C4-2B (cell line): Measurements from ENCODE around the gene RPS21.
A peak's percentile ranks its signal among the peaks of the same experiment; 100 is the strongest.

Source experiments
- H3K27ac ChIP-seq: fragments of 450-650 bp; 2 replicates; pipeline ENCODE4 v1.5.1; 2017
- CTCF ChIP-seq: fragments of 450-650 bp; conservative IDR thresholded peaks from 2 replicates; pipeline ENCODE4 v1.5.1; 2017; ENCODE audit warnings: mild to moderate bottlenecking
- ZFX ChIP-seq: fragments of 450-650 bp; IDR thresholded peaks from 2 replicates; pipeline ENCODE4 v1.6.1; 2017

The RPS21 gene

GRCh38 chr20:62404761-62405107 lies 17.8 kb downstream of the RPS21 start:
- TF ChIP-seq ZFX = no peak
- no peak for TF ChIP-seq CTCF
- H3K27ac ChIP-seq = no peak overlapping the region

GRCh38 chr20:62405108-62405980 lies 18.4 kb downstream of the RPS21 start:
- no peak overlapping the region for H3K27ac ChIP-seq

GRCh38 chr20:62405981-62406513 lies 19.1 kb downstream of the RPS21 start:
- no peak for TF ChIP-seq ZFX
- H3K27ac ChIP-seq = peak overlapping the region; percentile 83

More at GRCh38 chr20:62405108-62405980, 18.4 kb downstream of the RPS21 start:
- peak; percentile 35 for TF ChIP-seq CTCF
- no peak for TF ChIP-seq ZFX

- TF ChIP-seq CTCF (no peak), ZFX (peak; percentile 47; the same call in 1 of the 2 replicates)
- H3K27ac ChIP-seq = peak overlapping the region; percentile 83
Measured at GRCh38 chr20:62406635-62407176, 19.8 kb downstream of the RPS21 start.

GRCh38 chr20:62407221-62407992 lies 20.5 kb downstream of the RPS21 start, which contains the start of gene CABLES2:
Gene CABLES2, minus strand, starts transcription at chr20:62407285. Its CDS starts 9 bp downstream, at chr20:62407276.
- peak within 1 kb of the TSS; percentile 83 for H3K27ac ChIP-seq
- TF ChIP-seq CTCF = no peak; the same call in 1 of the 2 replicates
- TF ChIP-seq ZFX = no peak

GRCh38 chr20:62408055-62408454 lies 21.2 kb downstream of the RPS21 start:
- TF ChIP-seq CTCF = no peak
- no peak for TF ChIP-seq ZFX
- peak overlapping the region; percentile 83 for H3K27ac ChIP-seq

GRCh38 chr20:62408640-62409039 lies 21.7 kb downstream of the RPS21 start:
- no peak overlapping the region; the same call in 1 of the 2 replicates for H3K27ac ChIP-seq
- TF ChIP-seq CTCF = no peak
- no peak for TF ChIP-seq ZFX
